ENCODE results near the gene DNTT. TPM values are rescaled to one million over a fixed set of nuclear protein-coding genes. Genes with fewer than 3 reads are reported as not detected.

Gene DNTT
- polyA plus RNA-seq, 1 donor (not counting 4 experiments of a cell fraction or from before 2014, with no cell fraction given), result not detected

DNA sequence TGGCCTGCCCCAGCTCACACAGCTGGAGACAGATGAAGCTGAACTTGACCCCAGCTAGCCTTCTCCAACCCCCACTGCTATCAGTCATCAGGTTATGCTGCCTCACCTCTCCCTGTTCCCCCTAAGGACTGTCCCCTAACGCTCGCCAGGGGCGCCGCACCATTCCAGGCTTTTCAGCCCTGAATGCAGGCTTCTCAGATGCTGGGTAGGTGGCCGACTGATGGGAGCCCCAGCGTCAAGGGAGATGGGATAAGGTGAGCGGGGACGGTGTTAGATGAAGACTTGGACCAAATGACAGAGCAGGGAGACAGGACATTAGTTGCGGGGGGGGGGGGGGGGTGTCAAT, 70.4 kb downstream of the DNTT start:
- Histone ChIP-seq H3K4me1 (ENCODE audit: control insufficient read depth, extremely low read depth, insufficient read depth, low read length) (peaks cover 13% of the 10 kb centered on the region), H3K4me2 (ENCODE audit: control insufficient read depth, extremely low read depth, insufficient read depth, low read depth, low read length) (peak overlapping the region; percentile 93), H3K79me2 (ENCODE audit: control insufficient read depth, insufficient read depth, low read length) (no peaks in the 10 kb centered on the region), H4K20me1 (ENCODE audit: control insufficient read depth, extremely low read depth, insufficient read depth, low read length) (no peaks in the 10 kb centered on the region), H3K27ac (ENCODE audit: control insufficient read depth, insufficient read depth, low read length) (no peak overlapping the region), H3K9me1 (ENCODE audit: control insufficient read depth, extremely low read depth, insufficient read depth, low read length) (no peaks in the 10 kb centered on the region), H3K9me3 (ENCODE audit: control insufficient read depth, low read depth, low read length) (no peaks in the 10 kb centered on the region), H2AFZ (ENCODE audit: control insufficient read depth, low read length) (no peak overlapping the region), H3K9ac (ENCODE audit: control insufficient read depth, extremely low read depth, insufficient read depth, low read length) (no peak overlapping the region), H3K4me3 (ENCODE audit: control insufficient read depth in 2 of 3, extremely low read depth in 1 of 3, insufficient read depth in 2 of 3, low read depth in 1 of 3, low read length in 3 of 3) (peak overlapping the region in 1 of 3 experiments; percentile 74), H3K36me3 (ENCODE audit: control insufficient read depth in 2 of 2, extremely low read depth in 1 of 2, insufficient read depth in 2 of 2, low read length in 2 of 2) (no peaks in the 10 kb centered on the region), H3K27me3 (ENCODE audit: control insufficient read depth, extremely low read depth, insufficient read depth, low read length) (peaks cover 9% of the 10 kb centered on the region)
- DNase-seq (ENCODE audit: low read depth, low spot score) (no peak), FAIRE-seq (no peak)
- dilution Hi-C loops (cut with MboI; ENCODE audit: extremely low pct_ligation_motif_present, low sequenced_read_pairs), result no loop called here
- TF ChIP-seq, protein P1, sequence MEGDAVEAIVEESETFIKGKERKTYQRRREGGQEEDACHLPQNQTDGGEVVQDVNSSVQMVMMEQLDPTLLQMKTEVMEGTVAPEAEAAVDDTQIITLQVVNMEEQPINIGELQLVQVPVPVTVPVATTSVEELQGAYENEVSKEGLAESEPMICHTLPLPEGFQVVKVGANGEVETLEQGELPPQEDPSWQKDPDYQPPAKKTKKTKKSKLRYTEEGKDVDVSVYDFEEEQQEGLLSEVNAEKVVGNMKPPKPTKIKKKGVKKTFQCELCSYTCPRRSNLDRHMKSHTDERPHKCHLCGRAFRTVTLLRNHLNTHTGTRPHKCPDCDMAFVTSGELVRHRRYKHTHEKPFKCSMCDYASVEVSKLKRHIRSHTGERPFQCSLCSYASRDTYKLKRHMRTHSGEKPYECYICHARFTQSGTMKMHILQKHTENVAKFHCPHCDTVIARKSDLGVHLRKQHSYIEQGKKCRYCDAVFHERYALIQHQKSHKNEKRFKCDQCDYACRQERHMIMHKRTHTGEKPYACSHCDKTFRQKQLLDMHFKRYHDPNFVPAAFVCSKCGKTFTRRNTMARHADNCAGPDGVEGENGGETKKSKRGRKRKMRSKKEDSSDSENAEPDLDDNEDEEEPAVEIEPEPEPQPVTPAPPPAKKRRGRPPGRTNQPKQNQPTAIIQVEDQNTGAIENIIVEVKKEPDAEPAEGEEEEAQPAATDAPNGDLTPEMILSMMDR (optimal IDR thresholded peaks at IDR 0.05 in 1 of 3, IDR thresholded peaks at IDR 0.05 in 1 of 3, conservative IDR thresholded peaks at IDR 0.05 in 1 of 3; ENCODE audit: extremely low read depth in 1 of 3, insufficient read depth in 2 of 3, low read length in 3 of 3), result no peak
- no peak for TF ChIP-seq EZH2 (IDR thresholded peaks at IDR 0.05; ENCODE audit: low read length)

DNA sequence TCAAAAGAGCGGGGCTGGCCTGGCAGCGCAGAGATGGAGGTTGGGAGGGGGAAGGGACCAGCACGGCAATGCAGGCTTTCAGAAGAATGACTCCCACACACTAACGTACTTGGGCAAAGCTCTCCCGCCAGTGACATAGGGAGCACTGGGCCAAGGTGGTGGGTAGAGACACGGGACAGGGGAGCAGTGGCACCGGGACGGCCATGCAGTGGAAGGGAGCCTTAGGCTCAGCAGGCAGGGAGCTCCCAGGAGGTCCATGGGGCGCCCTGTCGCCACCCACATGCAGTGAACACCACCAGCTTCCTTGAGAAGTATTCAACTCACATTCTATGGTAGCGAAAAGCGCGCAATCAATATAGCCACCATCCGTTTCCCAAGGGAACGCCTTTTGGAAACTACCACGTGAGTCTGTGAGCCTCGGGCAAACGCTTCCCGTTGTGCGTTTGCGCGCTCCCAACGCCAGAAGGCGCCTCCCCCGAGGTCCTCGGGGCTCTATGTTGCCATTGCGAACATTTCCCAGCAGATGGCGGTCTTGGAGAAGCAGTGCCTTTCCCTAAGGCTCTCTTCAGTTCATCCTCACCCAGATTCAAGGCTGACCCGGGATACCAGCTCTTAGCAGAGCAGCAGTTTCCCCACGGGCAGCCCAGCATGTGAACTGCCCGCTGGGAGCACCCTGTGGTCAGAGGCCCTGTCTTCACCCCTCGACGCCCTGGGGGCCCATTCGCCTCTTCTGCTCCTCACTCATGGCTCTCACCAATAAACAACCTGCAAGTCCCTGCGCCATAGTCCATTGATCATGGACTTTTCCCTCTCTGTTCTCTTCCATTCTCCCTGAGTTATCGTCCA, 71.0 kb downstream of the DNTT start:
- Histone ChIP-seq H3K27ac (ENCODE audit: control insufficient read depth, insufficient read depth, low read length) (no peak overlapping the region), H3K4me2 (ENCODE audit: control insufficient read depth, extremely low read depth, insufficient read depth, low read depth, low read length) (peak overlapping the region; percentile 93), H3K4me3 (ENCODE audit: control insufficient read depth in 2 of 3, extremely low read depth in 1 of 3, insufficient read depth in 2 of 3, low read depth in 1 of 3, low read length in 3 of 3) (peak overlapping the region; percentile 36 to 74 (median 52)), H4K20me1 (ENCODE audit: control insufficient read depth, extremely low read depth, insufficient read depth, low read length) (no peaks in the 10 kb centered on the region), H3K9me3 (ENCODE audit: control insufficient read depth, low read depth, low read length) (no peaks in the 10 kb centered on the region), H3K9me1 (ENCODE audit: control insufficient read depth, extremely low read depth, insufficient read depth, low read length) (no peaks in the 10 kb centered on the region), H3K79me2 (ENCODE audit: control insufficient read depth, insufficient read depth, low read length) (no peaks in the 10 kb centered on the region), H3K4me1 (ENCODE audit: control insufficient read depth, extremely low read depth, insufficient read depth, low read length) (peaks cover 9% of the 10 kb centered on the region), H2AFZ (ENCODE audit: control insufficient read depth, low read length) (peak overlapping the region; percentile 98), H3K36me3 (ENCODE audit: control insufficient read depth in 2 of 2, extremely low read depth in 1 of 2, insufficient read depth in 2 of 2, low read length in 2 of 2) (no peaks in the 10 kb centered on the region), H3K27me3 (ENCODE audit: control insufficient read depth, extremely low read depth, insufficient read depth, low read length) (peaks cover 9% of the 10 kb centered on the region), H3K9ac (ENCODE audit: control insufficient read depth, extremely low read depth, insufficient read depth, low read length) (peak overlapping the region; percentile 37)
- DNase-seq (ENCODE audit: low read depth, low spot score) (no peak), FAIRE-seq (peak; percentile 97)
- no peak for TF ChIP-seq EZH2 (IDR thresholded peaks at IDR 0.05; ENCODE audit: low read length)
- TF ChIP-seq, protein P1 (optimal IDR thresholded peaks at IDR 0.05 in 1 of 3, IDR thresholded peaks at IDR 0.05 in 1 of 3, conservative IDR thresholded peaks at IDR 0.05 in 1 of 3; ENCODE audit: extremely low read depth in 1 of 3, insufficient read depth in 2 of 3, low read length in 3 of 3), result peak; percentile 91 to 100 (median 98)
- dilution Hi-C loops (cut with MboI; ENCODE audit: extremely low pct_ligation_motif_present, low sequenced_read_pairs), result no loop called here
